ENCODE data around the gene PSMB5. TPM values are rescaled to one million over a fixed set of nuclear protein-coding genes. Genes with fewer than 3 reads are reported as not detected.

PSMB5 gene
- total and polyA plus RNA-seq, 9 of the 15 experiments (the other 6 are each of a cell fraction or from before 2014, with no cell fraction given), result 198 to 1,870 (median 269) TPM

- TF ChIP-seq CREB5 (CRISPR knock-in tag; IDR thresholded peaks at IDR 0.05) (no peak), ASH1L (IDR thresholded peaks at IDR 0.05; ENCODE audit: borderline replicate concordance, low read depth, partially characterized antibody) (peak; percentile 81), SIN3A (IDR thresholded peaks at IDR 0.05; ENCODE audit: borderline replicate concordance in 2 of 2, control insufficient read depth in 1 of 2, low read depth in 2 of 2, low read length in 2 of 2) (peak in 1 of 2 experiments; percentile 58; a peak in 2 of 4 replicates), SMAD3 (CRISPR knock-in tag; conservative IDR thresholded peaks at IDR 0.05) (no peak; the same call in 1 of the 2 replicates), ATF4 (CRISPR knock-in tag; IDR thresholded peaks at IDR 0.05) (no peak; the same call in 1 of the 2 replicates), EGR1 (conservative IDR thresholded peaks at IDR 0.05) (peak; percentile 60), MYBL2 (IDR thresholded peaks at IDR 0.05; ENCODE audit: low read depth) (peak; percentile 80), MYBL2 (CRISPR knock-in tag; IDR thresholded peaks at IDR 0.05; ENCODE audit: borderline replicate concordance) (no peak), TEAD4 (IDR thresholded peaks at IDR 0.05; ENCODE audit: low read length) (peak; percentile 23; the same call in 1 of the 2 replicates), TEAD4 (CRISPR knock-in tag; IDR thresholded peaks at IDR 0.05; ENCODE audit: borderline replicate concordance) (no peak), BMI1 (IDR thresholded peaks at IDR 0.05; ENCODE audit: low read length) (no peak), HCFC1 (IDR thresholded peaks at IDR 0.05; ENCODE audit: low read depth, low read length) (peak; percentile 86), ZNF263 (CRISPR knock-in tag; IDR thresholded peaks at IDR 0.05; ENCODE audit: borderline replicate concordance) (peak; percentile 88), ZBTB12 (CRISPR knock-in tag; IDR thresholded peaks at IDR 0.05) (peak; percentile 48; the same call in 1 of the 2 replicates), ZFPM2 (CRISPR knock-in tag; IDR thresholded peaks at IDR 0.05) (no peak), HDAC1 (IDR thresholded peaks at IDR 0.05) (0 out of 4 replicates have a peak, but pooled peaks of 1 of the 2 experiments have one; percentile 56), ZNF184 (CRISPR knock-in tag; IDR thresholded peaks at IDR 0.05) (no peak), DDX20 (tag; IDR thresholded peaks at IDR 0.05; ENCODE audit: low read depth) (0 out of 2 replicates have a peak, but pooled peaks have one; percentile 57), BRD9 (IDR thresholded peaks at IDR 0.05; ENCODE audit: low read depth, partially characterized antibody) (peak; percentile 24), SMAD4 (CRISPR knock-in tag; conservative IDR thresholded peaks at IDR 0.05) (0 out of 2 replicates have a peak, but pooled peaks have one; percentile 25), CTCFL (IDR thresholded peaks at IDR 0.05; ENCODE audit: borderline replicate concordance, insufficient read depth, low read depth, low read length, poor library complexity, severe bottlenecking) (peak; percentile 4), CBX1 (IDR thresholded peaks at IDR 0.05; ENCODE audit: low read depth) (0 out of 2 replicates have a peak, but pooled peaks have one; percentile 21)
Measured at GRCh38 chr14:23034498-23035302, at the start of gene PSMB5 (continued).
